ENCODE measurements around the gene IDH3G.

- TF ChIP-seq CTCF (conservative IDR thresholded peaks at IDR 0.05; ENCODE audit: low read depth, low read length) (no peak), EZH2 (IDR thresholded peaks at IDR 0.05; ENCODE audit: borderline replicate concordance, low read depth, low read length, poor library complexity, severe bottlenecking) (no peak)
These were observed 11.3 kb downstream of the IDH3G start for GRCh38 chrX:153782871-153783270.
